ENCODE results near the gene PWWP2B. TPM values are rescaled to one million over a fixed set of nuclear protein-coding genes. Genes with fewer than 3 reads are reported as not detected.

Gene PWWP2B
- total and polyA plus RNA-seq, 10 of the 15 experiments (the other 5 are each of a cell fraction or from before 2014, with no cell fraction given): 0.04 to 0.87 (median 0.35) TPM; not detected in 4

GRCh38 chr10:132382231-132382922, 14.6 kb upstream of the PWWP2B start:
- WGBS (ENCODE audit: insufficient coverage, insufficient replicate concordance, low lambda C conversion rate, missing lambda C conversion rate): 45% methylated on average over 16 of the region's 16 CpGs
- Histone ChIP-seq H2AFZ (ENCODE audit: control insufficient read depth, low read depth, low read length) (no peak overlapping the region), H3K4me2 (ENCODE audit: control insufficient read depth, insufficient read depth) (no peak overlapping the region), H3K27me3 (replicated peaks in 1 of 2; ENCODE audit: control insufficient read depth in 2 of 2, insufficient read depth in 2 of 2, low read length in 1 of 2) (no peaks in the 10 kb centered on the region), H3K4me1 (ENCODE audit: control insufficient read depth, insufficient read depth, low read length) (no peaks in the 10 kb centered on the region), H3K4me3 (no peak overlapping the region), H3K9ac (ENCODE audit: control insufficient read depth, insufficient read depth, low read length) (no peak overlapping the region), H3K9me3 (replicated peaks; ENCODE audit: control insufficient read depth, insufficient read depth, low read length) (no peaks in the 10 kb centered on the region), H3K36me3 (ENCODE audit: control insufficient read depth in 2 of 2, insufficient read depth in 2 of 2, low read length in 1 of 2) (no peaks in the 10 kb centered on the region), H3K27ac (ENCODE audit: control insufficient read depth, insufficient read depth) (no peak overlapping the region), H3K79me2 (ENCODE audit: control insufficient read depth, insufficient read depth, low read length) (no peaks in the 10 kb centered on the region), H4K20me1 (ENCODE audit: control insufficient read depth, insufficient read depth) (no peaks in the 10 kb centered on the region)
- ChIA-PET CTCF (interaction anchor here (0.5 to 1.4 kb wide), 3 partner anchors 72 to 934 kb away, joined by 3 read pairs; no protein-coding TSS in a partner anchor), POLR2A (no interaction called here), RAD21 (ENCODE audit: unreplicated experiment) (no interaction called here), SMC1A (ENCODE audit: uncharacterized antibody, unreplicated experiment) (no interaction called here)
- intact Hi-C loops (cut with micrococcal nuclease; ENCODE audit: unreplicated experiment) (no loop called here), in situ Hi-C loops (cut with MboI) (no loop called here)
- no peak for ATAC-seq
- BruUV-seq (replicated peaks): no TSS peak
- no peak for FAIRE-seq
- DNase-seq (ENCODE audit: low read depth, low spot score): no peak
- no peak for TF ChIP-seq MLLT1 (IDR thresholded peaks at IDR 0.05)
- no peak for TF ChIP-seq MYC (IDR thresholded peaks at IDR 0.05; ENCODE audit: insufficient read depth, insufficient read length, insufficient replicate concordance, low read length, severe bottlenecking)
- no peak for TF ChIP-seq NRF1 (conservative IDR thresholded peaks at IDR 0.05; ENCODE audit: low read depth, low read length)
- no peak for TF ChIP-seq SRF (IDR thresholded peaks at IDR 0.05; ENCODE audit: low read depth in 2 of 2, low read length in 2 of 2)
- no peak for TF ChIP-seq TCF12 (IDR thresholded peaks at IDR 0.05; ENCODE audit: low read depth, low read length)
- no peak for TF ChIP-seq IRF4 (IDR thresholded peaks at IDR 0.05; ENCODE audit: low read depth, low read length)
- no peak for TF ChIP-seq ASH2L (IDR thresholded peaks at IDR 0.05; ENCODE audit: borderline replicate concordance, low read depth)
- no peak for TF ChIP-seq WRNIP1 (IDR thresholded peaks at IDR 0.05; ENCODE audit: borderline replicate concordance, low read depth, low read length)
- TF ChIP-seq ZNF24 (IDR thresholded peaks at IDR 0.05): no peak
- no peak for TF ChIP-seq CHD1 (IDR thresholded peaks at IDR 0.05; ENCODE audit: low read depth, low read length)
- no peak for TF ChIP-seq SKIL (IDR thresholded peaks at IDR 0.05; ENCODE audit: low read depth, poor library complexity, severe bottlenecking)
- no peak for TF ChIP-seq IKZF1 (conservative IDR thresholded peaks at IDR 0.05)
